Activated T-cell treated with anti-CD3 and anti-CD28 coated beads for 4 hours (primary cell): Measurements from ENCODE around the gene RLN2.
"Not testable (repeated sequence)": the region's sequence is repeated elsewhere in the genome, so short reads cannot be mapped to it uniquely, and the experiment has no call there.

Experiments
- DNase-seq: peaks from one replicate; pipeline ENCODE4 v3.0.0-alpha.2; 2020

RLN2 gene

DNA sequence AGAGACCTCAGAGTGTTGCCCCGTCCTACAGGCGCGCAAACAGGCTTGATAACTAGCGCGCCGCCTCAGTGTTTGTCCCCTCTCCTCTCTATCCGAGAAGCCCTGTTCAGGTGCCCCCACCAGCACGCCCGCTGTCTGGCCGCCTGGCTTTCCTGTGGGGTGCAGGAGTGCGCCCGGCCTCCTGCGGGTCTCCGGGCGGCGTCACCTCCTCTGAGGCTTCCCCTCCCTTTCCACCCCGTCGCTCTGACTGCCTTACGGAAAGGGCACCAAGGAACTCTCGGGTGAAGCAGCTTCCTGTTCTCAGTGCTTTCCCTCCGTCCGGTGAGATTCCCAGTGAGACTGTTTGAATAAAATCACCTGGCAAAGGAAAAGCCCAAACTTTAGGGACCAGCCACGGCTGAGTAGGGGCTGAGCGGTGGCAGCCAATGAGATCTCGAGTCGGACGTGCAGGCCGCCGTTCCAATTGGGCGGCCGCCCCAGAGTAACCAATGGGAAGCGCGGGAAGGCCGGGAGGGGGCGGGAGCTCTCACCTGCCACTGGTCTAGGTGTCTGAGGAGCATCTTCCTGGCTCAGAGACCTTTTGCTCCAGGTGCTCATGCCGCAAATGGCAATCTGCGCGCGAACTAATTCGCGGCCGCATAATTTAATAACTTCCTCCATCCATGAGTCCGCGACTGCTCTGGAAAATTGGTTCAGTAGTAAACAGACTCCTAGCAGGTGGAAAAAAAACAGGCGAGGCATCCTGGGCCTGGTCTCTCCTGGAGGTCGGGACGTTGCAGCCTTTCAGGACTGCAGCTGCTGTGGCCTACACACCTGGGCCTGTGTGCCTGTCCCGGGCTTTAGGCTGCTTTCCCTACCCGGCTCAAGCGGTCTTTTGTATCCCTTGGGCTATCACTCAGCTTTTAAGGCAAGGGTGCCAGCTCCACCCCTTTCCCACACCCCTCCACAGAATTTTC is at the start of gene RLN2:
RLN2 (minus strand) TSS at position 877 of the 956 bp plus-strand sequence; CDS start at position 741, 136 bp downstream.
- not testable (repeated sequence) for DNase-seq

- no peak for DNase-seq
Observed at GRCh38 chr9:5354184-5354583, 49.7 kb upstream of the RLN2 start.

GRCh38 chr9:5352637-5353248 is 48.2 kb upstream of the RLN2 start:
- DNase-seq: no peak

- DNase-seq: not testable (repeated sequence)
Observed at GRCh38 chr9:5338992-5339981, 34.8 kb upstream of the RLN2 start, which contains the start of gene RLN1. Gene RLN1, minus strand, starts transcription at chr9:5339876. Its CDS starts 130 bp downstream, at chr9:5339746.

DNA sequence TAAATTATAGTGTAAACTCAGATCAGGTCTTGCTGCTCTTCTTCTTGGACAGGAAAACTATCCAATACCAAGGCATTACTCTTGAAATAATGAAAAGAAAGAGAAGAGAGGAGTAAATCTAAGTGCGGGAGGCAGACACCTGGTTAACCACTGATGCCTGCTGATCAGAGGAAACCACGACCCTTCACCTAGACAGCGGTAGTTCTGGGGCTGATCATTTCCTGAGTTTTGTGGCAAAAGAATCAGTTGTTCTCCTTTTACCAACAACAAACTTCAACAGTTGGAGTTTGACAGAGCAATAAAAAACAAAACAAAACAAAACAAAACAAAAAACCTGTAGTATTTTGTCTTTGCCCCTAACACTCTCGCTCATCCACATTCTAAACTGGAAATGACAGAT is 32.2 kb upstream of the RLN2 start:
- DNase-seq: no peak

GRCh38 chr9:5331276-5331675 is 26.8 kb upstream of the RLN2 start:
- not testable (repeated sequence) for DNase-seq

- DNase-seq: no peak
Observed at GRCh38 chr9:5326893-5327548, 22.5 kb upstream of the RLN2 start.

DNA sequence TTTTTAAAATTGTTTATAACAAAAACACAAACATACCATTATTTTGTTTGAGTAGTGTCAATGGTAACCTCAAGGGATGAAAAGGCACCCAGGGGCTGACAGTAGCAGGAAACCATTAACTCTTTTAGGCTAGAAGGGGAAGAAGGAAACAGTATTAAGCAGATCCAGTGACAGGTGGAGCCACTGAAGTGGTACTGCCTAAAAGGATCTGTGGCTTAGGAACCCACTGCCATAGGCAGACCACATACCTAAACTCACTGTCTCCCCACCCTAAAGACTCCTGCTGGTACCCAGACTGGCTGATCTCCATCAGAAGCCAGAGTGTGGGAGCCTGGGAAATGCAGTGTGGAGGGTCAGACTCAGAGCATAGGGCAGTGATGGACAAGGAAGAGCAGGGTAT is 21.7 kb upstream of the RLN2 start:
- no peak for DNase-seq

DNA sequence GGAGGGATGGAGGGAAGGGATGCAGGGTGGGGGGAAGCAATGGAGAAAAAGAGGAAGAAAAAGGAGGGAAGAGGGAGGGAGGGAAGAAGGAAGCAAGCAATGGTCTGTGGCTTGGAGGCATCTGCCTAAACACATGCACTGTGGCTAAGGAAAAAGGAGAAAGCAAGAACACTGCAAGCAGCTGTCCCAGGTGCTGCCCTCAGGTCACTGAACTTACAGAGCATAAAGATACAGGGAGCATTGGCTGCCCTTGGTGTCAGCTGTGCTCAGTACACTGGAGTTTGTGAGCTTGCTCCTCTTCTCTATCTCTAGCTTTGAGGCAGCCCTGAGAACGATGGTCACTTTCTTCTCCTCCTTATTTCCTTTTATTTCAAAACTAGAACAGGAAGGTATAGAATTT is 17.1 kb upstream of the RLN2 start:
- DNase-seq: not testable (repeated sequence)

DNA sequence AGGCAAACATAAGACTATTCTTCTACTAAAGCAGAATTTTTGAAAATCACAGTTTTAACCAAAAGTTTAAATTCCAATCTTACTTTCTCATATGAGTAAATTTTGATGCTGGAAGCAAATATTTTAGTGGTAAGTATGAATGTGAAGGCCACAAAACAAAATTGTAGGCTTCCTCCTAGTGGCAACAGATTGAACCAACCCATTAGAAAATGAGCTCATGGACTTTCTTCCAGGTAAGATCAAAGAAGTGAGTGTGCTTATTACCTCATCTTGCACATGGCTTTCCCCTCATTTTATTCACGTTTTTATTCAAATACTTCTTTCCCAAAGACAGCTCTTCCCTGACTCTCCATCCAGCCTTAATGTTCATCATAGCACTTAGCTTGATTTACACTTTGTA is 16.5 kb upstream of the RLN2 start:
- no peak for DNase-seq

GRCh38 chr9:5316406-5316805 is 11.9 kb upstream of the RLN2 start:
- DNase-seq: not testable (repeated sequence)

DNA sequence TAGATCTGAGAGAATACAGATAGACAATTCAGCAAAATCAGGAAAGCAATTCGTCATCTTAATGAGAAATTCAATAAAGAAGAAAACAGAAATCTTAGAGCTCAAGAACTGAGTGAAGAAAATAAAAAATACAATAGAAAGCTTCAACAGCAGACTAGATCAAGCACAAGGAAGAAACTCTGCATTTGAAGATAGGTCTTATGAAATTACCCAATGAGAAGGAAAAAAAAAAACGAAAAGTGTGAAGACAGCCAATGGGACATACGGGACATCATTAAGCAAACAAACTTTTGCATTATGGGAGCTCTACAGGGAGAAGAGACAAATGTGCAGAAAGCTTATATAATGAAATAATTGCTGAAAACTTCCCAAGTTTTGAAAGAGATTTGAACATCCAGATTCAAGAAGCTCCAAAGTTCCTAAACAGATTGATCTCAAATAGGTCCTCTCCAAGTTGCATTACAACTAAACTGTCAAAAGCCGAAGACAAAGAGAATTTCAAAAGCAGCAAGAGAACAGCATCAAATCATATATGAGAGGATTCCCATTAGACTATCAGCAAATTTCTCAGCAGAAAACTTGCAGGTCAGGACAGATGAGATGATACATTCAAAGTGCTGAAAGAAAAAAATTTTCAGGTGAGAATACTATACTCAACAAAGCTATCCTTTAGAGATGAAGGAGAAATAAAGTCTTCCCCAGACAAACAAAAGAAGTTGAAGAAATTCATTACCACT is 10.8 kb upstream of the RLN2 start:
- no peak for DNase-seq

DNA sequence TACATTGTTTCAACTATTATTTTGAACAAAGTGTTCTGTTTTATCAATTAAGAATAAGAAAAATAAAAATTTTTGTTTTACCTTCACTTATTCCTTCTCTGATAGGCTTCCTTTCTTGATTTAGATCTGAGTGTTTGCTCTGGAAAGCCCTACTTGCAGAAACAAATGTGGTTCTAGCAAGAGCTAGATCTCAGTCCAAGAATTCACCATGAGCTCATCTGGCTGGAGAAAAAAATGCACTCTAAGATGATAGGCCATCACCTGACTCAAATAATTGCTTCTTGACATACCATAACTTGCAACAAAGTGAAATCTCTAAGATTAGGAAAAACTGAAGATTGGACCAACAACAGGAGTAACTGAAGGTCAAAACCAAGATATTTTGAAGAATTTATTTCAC is 6.3 kb upstream of the RLN2 start:
- DNase-seq: no peak

GRCh38 chr9:5305741-5306140 is 1.2 kb upstream of the RLN2 start:
- DNase-seq: no peak

DNA sequence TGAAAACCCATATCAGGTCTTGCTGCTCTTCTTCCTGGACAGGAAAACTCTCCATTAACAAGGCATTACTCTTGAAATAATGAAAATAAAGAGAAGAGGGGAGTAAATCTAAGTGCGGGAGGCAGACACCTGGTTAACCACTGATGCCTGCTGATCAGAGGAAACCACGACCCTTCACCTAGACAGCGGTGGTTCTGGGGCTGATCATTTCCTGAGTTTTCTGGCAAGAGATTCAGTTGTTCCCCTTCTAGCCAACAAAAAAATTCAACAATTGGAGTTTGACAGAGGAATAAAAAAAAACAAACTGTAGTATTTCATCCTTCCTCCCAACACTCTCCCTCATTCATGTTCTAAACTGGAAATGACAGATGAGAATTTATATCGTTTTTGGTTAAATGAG is 3.0 kb downstream of the RLN2 start:
- no peak for DNase-seq

GRCh38 chr9:5292141-5292540 is 12.4 kb downstream of the RLN2 start:
- no peak for DNase-seq

GRCh38 chr9:5288591-5288990 is 15.9 kb downstream of the RLN2 start:
- no peak for DNase-seq

DNA sequence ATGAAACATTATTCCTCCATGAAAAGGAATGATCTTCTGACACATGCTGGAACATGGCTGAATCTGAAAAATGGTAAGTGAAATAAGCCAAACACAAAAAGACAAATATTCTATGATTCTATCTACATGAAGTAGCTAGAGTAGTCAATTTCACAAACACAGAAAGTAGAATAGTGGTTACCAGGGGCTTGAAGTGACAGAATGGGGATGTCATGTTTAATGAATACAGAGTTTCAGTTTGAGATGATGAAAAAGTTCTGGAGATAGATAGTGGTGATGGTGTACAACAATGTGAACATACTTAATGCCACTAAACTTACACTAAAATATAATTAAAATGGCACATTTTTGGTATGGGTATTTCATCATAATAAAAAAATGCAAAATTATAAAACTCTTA is 18.3 kb downstream of the RLN2 start:
- DNase-seq: no peak

GRCh38 chr9:5278486-5278885 is 26.0 kb downstream of the RLN2 start:
- DNase-seq: no peak

DNA sequence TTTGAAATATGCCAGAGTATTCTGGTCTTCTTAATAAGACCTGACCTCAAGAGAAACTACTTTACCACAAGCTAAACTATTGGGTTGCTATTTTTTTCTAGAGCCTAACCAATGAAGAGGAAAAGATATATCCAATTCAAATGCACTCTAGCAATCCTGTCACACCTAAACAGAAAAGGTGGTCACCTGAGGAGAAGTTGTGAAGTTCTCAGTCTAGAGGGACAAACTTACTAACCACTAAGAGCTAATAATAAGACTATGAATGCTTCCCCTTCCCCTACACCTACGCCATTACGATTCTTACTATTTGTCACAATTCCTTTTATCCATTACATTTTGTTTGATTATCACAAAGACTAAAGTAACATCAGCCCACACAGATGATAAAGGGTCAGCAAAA is 29.7 kb downstream of the RLN2 start:
- no peak for DNase-seq

- DNase-seq: no peak
Observed at GRCh38 chr9:5269249-5269715, 35.2 kb downstream of the RLN2 start.
